IMR-90 (cell line): ENCODE results near the gene AHSG. TPM values are rescaled to one million over a fixed set of nuclear protein-coding genes. Genes with fewer than 3 reads are reported as not detected.

Experiments
- ATAC-seq: fragments of 200-7000 bp; cut with Tn5 transposase; 2 replicates; pipeline ENCODE4 v1.9.1; 2020; ENCODE audit warnings: low read depth, mild to moderate bottlenecking, moderate library complexity
- BruUV-seq: library from RNA; stranded (reverse); fragments of 400-500 nt; replicated peaks from 2 replicates; lab custom pipeline; 2021; lab: Mats Ljungman, UMichigan
- CTCF ChIA-PET: fragments of 300-600 bp; formaldehyde crosslinking; extraction: SDS; loops from one replicate; lab custom pipeline; 2021; ENCODE audit warnings: antibody characterized with exemption; lab: Yijun Ruan, JAX
- POLR2A ChIA-PET: fragments of 300-600 bp; sonication (Branson Sonifier 250); formaldehyde crosslinking; loops from one replicate; lab custom pipeline; 2022; ENCODE audit warnings: antibody characterized with exemption; ENCODE audit not compliant: unreplicated experiment; lab: Charles Lee
- DNase-seq: peaks from one replicate; pipeline ENCODE4 v3.0.0; 2013
- H2AFZ ChIP-seq: replicated peaks from 2 replicates; pipeline ENCODE3; 2013; ENCODE audit warnings: low read length, mild to moderate bottlenecking; ENCODE audit not compliant: poor library complexity
- H2AK5ac ChIP-seq: 2 replicates; pipeline ENCODE4 v1.6.1; 2013; ENCODE audit warnings: low read depth, low read length, inconsistent platforms
- H2AK9ac ChIP-seq: replicated peaks from 2 replicates; pipeline ENCODE3; 2013; ENCODE audit warnings: mild to moderate bottlenecking, low read depth, low read length, moderate library complexity; ENCODE audit not compliant: poor library complexity
- H2BK120ac ChIP-seq: 2 replicates; pipeline ENCODE4 v1.6.1; 2013; ENCODE audit warnings: low read depth, low read length, inconsistent platforms
- H2BK15ac ChIP-seq: 3 replicates; pipeline ENCODE4 v1.6.1; 2013; ENCODE audit warnings: low read depth, low read length, inconsistent platforms
- H2BK20ac ChIP-seq: 2 replicates; pipeline ENCODE4 v1.6.1; 2013; ENCODE audit warnings: low read depth, mild to moderate bottlenecking, inconsistent platforms, low read length, moderate library complexity
- H2BK5ac ChIP-seq: 2 replicates; pipeline ENCODE4 v1.6.1; 2013; ENCODE audit warnings: mild to moderate bottlenecking, low read depth, low read length, inconsistent platforms; ENCODE audit not compliant: poor library complexity, severe bottlenecking
- H3K14ac ChIP-seq: replicated peaks from 2 replicates; pipeline ENCODE4 v1.6.1; 2013; ENCODE audit warnings: low read depth, low read length, inconsistent platforms
- H3K18ac ChIP-seq: 2 replicates; pipeline ENCODE4 v1.6.1; 2013; ENCODE audit warnings: low read depth, low read length, control low read depth
- H3K23ac ChIP-seq: 2 replicates; pipeline ENCODE4 v1.6.1; 2013; ENCODE audit warnings: low read depth, low read length, inconsistent platforms
- H3K27ac ChIP-seq: 2 replicates; pipeline ENCODE4 v1.5.1; 2013; ENCODE audit warnings: mild to moderate bottlenecking, control low read depth, low read length; ENCODE audit not compliant: insufficient read depth
- H3K27me3 ChIP-seq: 2 replicates; pipeline ENCODE4 v1.6.1; 2013; ENCODE audit warnings: low read length; ENCODE audit not compliant: control insufficient read depth, insufficient read depth
- H3K36me3 ChIP-seq: 2 replicates; pipeline ENCODE4 v1.6.1; 2013; ENCODE audit warnings: low read length, mixed read lengths; ENCODE audit not compliant: control insufficient read depth, insufficient read depth
- H3K4ac ChIP-seq: 2 replicates; pipeline ENCODE4 v1.6.1; 2013; ENCODE audit warnings: low read depth, low read length, inconsistent platforms
- H3K4me1 ChIP-seq: 2 replicates; pipeline ENCODE4 v1.6.1; 2013; ENCODE audit warnings: low read length, mixed read lengths; ENCODE audit not compliant: control insufficient read depth, insufficient read depth
- H3K4me2 ChIP-seq: 2 replicates; pipeline ENCODE4 v1.6.1; 2013; ENCODE audit warnings: low read depth, mild to moderate bottlenecking, control low read depth, low read length, moderate library complexity
- H3K4me3 ChIP-seq: 2 replicates; pipeline ENCODE4 v1.5.1; 2013; ENCODE audit warnings: low read depth, mild to moderate bottlenecking, control low read depth, low read length, moderate library complexity; ENCODE audit not compliant: insufficient read depth
- H3K56ac ChIP-seq: 2 replicates; pipeline ENCODE4 v1.6.1; 2013; ENCODE audit warnings: low read length, inconsistent platforms; ENCODE audit not compliant: insufficient read depth; ENCODE audit errors: extremely low read depth
- H3K79me1 ChIP-seq, 2 experiments: 2 replicates each; pipeline ENCODE4 v1.6.1; 2013; ENCODE audit warnings: low read length in 2 of 2, inconsistent platforms in 1 of 2, low read depth in 1 of 2
- H3K9ac ChIP-seq: 2 replicates; pipeline ENCODE4 v1.6.1; 2013; ENCODE audit warnings: low read depth, low read length, control low read depth
- H3K9me1 ChIP-seq: 2 replicates; pipeline ENCODE4 v1.6.1; 2013; ENCODE audit warnings: low read length, inconsistent platforms; ENCODE audit not compliant: insufficient read depth
- H3K9me3 ChIP-seq: 2 replicates; pipeline ENCODE4 v1.6.1; 2013; ENCODE audit warnings: low read length; ENCODE audit not compliant: control insufficient read depth, insufficient read depth
- H4K20me1 ChIP-seq: 2 replicates; pipeline ENCODE4 v1.6.1; 2013; ENCODE audit warnings: low read length, inconsistent platforms; ENCODE audit not compliant: insufficient read depth
- H4K5ac ChIP-seq: 2 replicates; pipeline ENCODE4 v1.6.1; 2013; ENCODE audit warnings: mild to moderate bottlenecking, low read depth, low read length, control low read depth
- H4K8ac ChIP-seq, 2 experiments: 2 replicates each; pipeline ENCODE4 v1.6.1; 2013; ENCODE audit warnings: low read depth in 2 of 2, low read length in 2 of 2, control low read depth in 1 of 2, inconsistent platforms in 1 of 2
- H4K91ac ChIP-seq: 2 replicates; pipeline ENCODE4 v1.6.1; 2013; ENCODE audit warnings: low read depth, low read length, inconsistent platforms; ENCODE audit not compliant: insufficient read depth
- CHD1 ChIP-seq: IDR thresholded peaks from 2 replicates; pipeline ENCODE4 v1.6.1; 2012; ENCODE audit warnings: low read depth, low read length, improper control_type of control experiment
- MXI1 ChIP-seq: IDR thresholded peaks from 2 replicates; pipeline ENCODE4 v1.6.1; 2012; ENCODE audit warnings: low read depth, mild to moderate bottlenecking, low read length, moderate library complexity, borderline replicate concordance
- RAD21 ChIP-seq: IDR thresholded peaks from 2 replicates; pipeline ENCODE4 v1.6.1; 2012; ENCODE audit warnings: low read length, improper control_type of control experiment
- RFX5 ChIP-seq: IDR thresholded peaks from 2 replicates; pipeline ENCODE4 v1.8.0; 2012; ENCODE audit warnings: low read depth, mild to moderate bottlenecking, low read length, moderate library complexity
- WGBS, 2 experiments: methylation state at CpG; one replicate each; pipeline versions ENCODE4 v1.1.5 to v1.1.7; 2013; ENCODE audit warnings: missing lambda C conversion rate in 2 of 2; ENCODE audit not compliant: insufficient read length in 1 of 2; ENCODE audit errors: extremely low coverage in 2 of 2; 5-methylcytosine and 5-hydroxymethylcytosine counted together
- dilution Hi-C: fragments of 300-500 bp; cut with HindIII; formaldehyde crosslinking; loops from one replicate; pipeline ENCODE4 v1.14.3; 2018; ENCODE audit warnings: low sequenced_read_pairs; ENCODE audit not compliant: unreplicated experiment
- in situ Hi-C: fragments of 300-500 bp; cut with MboI; formaldehyde crosslinking; loops from 3 replicates; pipeline ENCODE4 v1.14.3; 2019; ENCODE audit warnings: low sequenced_read_pairs, inconsistent platforms, mixed read lengths
- intact Hi-C: fragments of 100-400 bp; cut with micrococcal nuclease; formaldehyde crosslinking; loops from 2 replicates; pipeline ENCODE4 v1.10.0; 2022
- polyA plus RNA-seq, 3 experiments: library from polyadenylated mRNA; depleted of rRNA; stranded (reverse); fragments of >200 nt; gene quantifications; 2 replicates each; pipeline ENCODE4 v1.2.3, GENCODE V29; 2012; ENCODE audit warnings: low replicate concordance in 1 of 3
- total RNA-seq: library from RNA; depleted of rRNA; stranded (reverse); fragments of >200 nt; gene quantifications from 2 replicates; pipeline ENCODE4 v1.2.3, GENCODE V29; 2012
- TF ChIP-seq, protein P1 (sequence below): fragments of 150-350 bp; IDR thresholded peaks from 2 replicates; pipeline ENCODE4 v1.6.1; 2016; ENCODE audit warnings: low read depth, mild to moderate bottlenecking, low read length, moderate library complexity, borderline replicate concordance
- TF ChIP-seq, protein P2 (sequence below): fragments of 150-350 bp; IDR thresholded peaks from 2 replicates; pipeline ENCODE4 v1.6.1; 2017; ENCODE audit warnings: mild to moderate bottlenecking, antibody characterized with exemption, low read length, low read depth
- TF ChIP-seq, protein P3 (sequence below): conservative IDR thresholded peaks from 2 replicates; pipeline ENCODE4 v1.5.1; 2012; ENCODE audit warnings: mild to moderate bottlenecking, low read depth, low read length, improper control_type of control experiment

AHSG gene
- total and polyA plus RNA-seq, 2 of the 4 experiments (the other 2 are of a cell fraction) = not detected

DNA sequence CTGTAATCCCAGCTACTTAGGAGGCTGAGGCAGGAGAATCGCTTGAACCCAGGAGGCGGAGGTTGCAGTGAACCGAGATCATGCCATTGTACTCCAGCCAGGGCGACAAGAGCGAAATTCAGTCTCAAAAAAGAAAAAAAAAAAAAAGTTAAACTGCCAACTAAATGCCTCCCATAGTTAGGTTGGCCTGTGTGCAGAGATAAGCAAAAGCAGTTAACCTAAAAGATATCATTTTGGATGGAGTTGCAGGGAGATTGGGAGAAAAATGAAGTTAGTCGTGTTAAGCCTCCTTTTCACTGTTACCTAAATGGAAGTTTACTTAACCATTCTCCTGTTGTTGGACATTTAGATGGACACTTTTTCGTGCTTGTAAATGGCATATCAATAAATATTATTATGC lies 15.9 kb downstream of the AHSG start:
- no peak overlapping the region for H2BK15ac ChIP-seq
- intact Hi-C loops = no loop called here
- TF ChIP-seq RAD21 (no peak), MXI1 (no peak), CHD1 (no peak), RFX5 (no peak)
- TF ChIP-seq, protein P1, sequence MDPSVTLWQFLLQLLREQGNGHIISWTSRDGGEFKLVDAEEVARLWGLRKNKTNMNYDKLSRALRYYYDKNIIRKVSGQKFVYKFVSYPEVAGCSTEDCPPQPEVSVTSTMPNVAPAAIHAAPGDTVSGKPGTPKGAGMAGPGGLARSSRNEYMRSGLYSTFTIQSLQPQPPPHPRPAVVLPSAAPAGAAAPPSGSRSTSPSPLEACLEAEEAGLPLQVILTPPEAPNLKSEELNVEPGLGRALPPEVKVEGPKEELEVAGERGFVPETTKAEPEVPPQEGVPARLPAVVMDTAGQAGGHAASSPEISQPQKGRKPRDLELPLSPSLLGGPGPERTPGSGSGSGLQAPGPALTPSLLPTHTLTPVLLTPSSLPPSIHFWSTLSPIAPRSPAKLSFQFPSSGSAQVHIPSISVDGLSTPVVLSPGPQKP = no peak
- TF ChIP-seq, protein P2, sequence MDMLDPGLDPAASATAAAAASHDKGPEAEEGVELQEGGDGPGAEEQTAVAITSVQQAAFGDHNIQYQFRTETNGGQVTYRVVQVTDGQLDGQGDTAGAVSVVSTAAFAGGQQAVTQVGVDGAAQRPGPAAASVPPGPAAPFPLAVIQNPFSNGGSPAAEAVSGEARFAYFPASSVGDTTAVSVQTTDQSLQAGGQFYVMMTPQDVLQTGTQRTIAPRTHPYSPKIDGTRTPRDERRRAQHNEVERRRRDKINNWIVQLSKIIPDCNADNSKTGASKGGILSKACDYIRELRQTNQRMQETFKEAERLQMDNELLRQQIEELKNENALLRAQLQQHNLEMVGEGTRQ = no peak
- TF ChIP-seq, protein P3, sequence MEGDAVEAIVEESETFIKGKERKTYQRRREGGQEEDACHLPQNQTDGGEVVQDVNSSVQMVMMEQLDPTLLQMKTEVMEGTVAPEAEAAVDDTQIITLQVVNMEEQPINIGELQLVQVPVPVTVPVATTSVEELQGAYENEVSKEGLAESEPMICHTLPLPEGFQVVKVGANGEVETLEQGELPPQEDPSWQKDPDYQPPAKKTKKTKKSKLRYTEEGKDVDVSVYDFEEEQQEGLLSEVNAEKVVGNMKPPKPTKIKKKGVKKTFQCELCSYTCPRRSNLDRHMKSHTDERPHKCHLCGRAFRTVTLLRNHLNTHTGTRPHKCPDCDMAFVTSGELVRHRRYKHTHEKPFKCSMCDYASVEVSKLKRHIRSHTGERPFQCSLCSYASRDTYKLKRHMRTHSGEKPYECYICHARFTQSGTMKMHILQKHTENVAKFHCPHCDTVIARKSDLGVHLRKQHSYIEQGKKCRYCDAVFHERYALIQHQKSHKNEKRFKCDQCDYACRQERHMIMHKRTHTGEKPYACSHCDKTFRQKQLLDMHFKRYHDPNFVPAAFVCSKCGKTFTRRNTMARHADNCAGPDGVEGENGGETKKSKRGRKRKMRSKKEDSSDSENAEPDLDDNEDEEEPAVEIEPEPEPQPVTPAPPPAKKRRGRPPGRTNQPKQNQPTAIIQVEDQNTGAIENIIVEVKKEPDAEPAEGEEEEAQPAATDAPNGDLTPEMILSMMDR = no peak
- H2BK120ac ChIP-seq = no peak overlapping the region
- no peaks in the 10 kb centered on the region for H3K9me3 ChIP-seq
- H3K18ac ChIP-seq = no peak overlapping the region
- H2BK5ac ChIP-seq = no peak overlapping the region
- peaks cover 3% of the 10 kb centered on the region for H3K27me3 ChIP-seq
- no peaks in the 10 kb centered on the region for H3K36me3 ChIP-seq
- no peak overlapping the region for H3K4me2 ChIP-seq
- no peak overlapping the region for H3K14ac ChIP-seq
- H3K4me1 ChIP-seq = no peaks in the 10 kb centered on the region
- dilution Hi-C loops = no loop called here
- no peak for ATAC-seq
- in situ Hi-C loops = no loop called here
- DNase-seq = no peak
- H2AK5ac ChIP-seq = no peak overlapping the region
- no peaks in the 10 kb centered on the region for H3K79me1 ChIP-seq
- no peak overlapping the region for H2BK20ac ChIP-seq
- no peak overlapping the region for H4K91ac ChIP-seq
- ChIA-PET POLR2A (no interaction called here), CTCF (no interaction called here)
- no peak overlapping the region for H3K27ac ChIP-seq
- no peak overlapping the region for H3K9ac ChIP-seq
- BruUV-seq = no TSS peak
- no peak overlapping the region for H4K5ac ChIP-seq
- H3K9me1 ChIP-seq = no peaks in the 10 kb centered on the region
- H4K8ac ChIP-seq = no peak overlapping the region
- H4K20me1 ChIP-seq = no peaks in the 10 kb centered on the region
- no peak overlapping the region for H2AK9ac ChIP-seq
- no CpG with 5 or more reads among the region's 7 CpGs for WGBS, 2 experiments
- no peak overlapping the region for H2AFZ ChIP-seq
- H3K56ac ChIP-seq = no peak overlapping the region
- H3K23ac ChIP-seq = no peak overlapping the region
- no peak overlapping the region for H3K4ac ChIP-seq
- no peak overlapping the region for H3K4me3 ChIP-seq
